NCI-H1092 (cell line): ENCODE data around the gene VGLL3.

Source experiments
- DNase-seq: peaks from one replicate; lab custom pipeline; 2025; lab: John Stamatoyannopoulos, UW

The VGLL3 gene

GRCh38 chr3:86950717-86951116 is 40.2 kb downstream of the VGLL3 start:
- no peak for DNase-seq

- no peak for DNase-seq
Observed at GRCh38 chr3:86949850-86950249, 41.1 kb downstream of the VGLL3 start.

DNA sequence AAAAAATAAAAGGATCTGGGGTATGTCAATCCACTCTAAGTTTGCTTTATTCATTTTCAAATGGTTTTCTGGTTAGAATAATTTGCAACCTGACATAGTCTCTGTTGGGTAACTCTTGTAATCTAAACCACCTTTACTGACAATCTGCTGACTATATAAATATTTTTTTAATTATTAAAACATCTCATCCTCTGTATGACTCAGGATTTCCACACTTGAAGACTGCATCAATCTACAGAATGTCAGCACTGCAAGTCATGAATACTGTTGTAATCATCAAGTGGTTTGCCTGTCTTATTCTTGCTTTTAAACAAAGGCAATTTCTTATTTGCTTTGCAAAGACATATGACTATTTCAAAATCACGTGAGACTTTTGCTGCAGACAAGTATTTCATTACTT is 42.1 kb downstream of the VGLL3 start:
- no peak for DNase-seq

DNA sequence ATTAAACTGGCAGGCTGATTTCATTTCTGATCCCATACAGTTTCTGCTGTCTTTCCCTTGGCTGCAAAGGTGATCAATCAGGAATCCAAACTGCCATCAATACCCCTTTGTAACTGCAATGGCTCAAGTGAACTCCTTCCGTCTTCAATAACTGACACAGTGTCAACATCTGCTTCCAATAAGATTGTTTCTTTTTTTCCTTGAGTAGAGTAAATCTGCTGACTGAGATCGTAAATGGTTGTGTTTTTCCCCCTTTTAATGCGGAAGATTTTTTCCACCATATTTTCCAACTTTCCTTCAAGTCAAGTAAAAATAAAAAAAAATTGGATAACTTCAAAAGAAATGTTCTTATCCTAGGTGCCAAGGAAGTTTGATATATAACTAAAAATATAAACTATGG is 48.7 kb downstream of the VGLL3 start:
- no peak for DNase-seq

- no peak for DNase-seq
Observed at GRCh38 chr3:86938416-86939105, 52.4 kb downstream of the VGLL3 start.

DNA sequence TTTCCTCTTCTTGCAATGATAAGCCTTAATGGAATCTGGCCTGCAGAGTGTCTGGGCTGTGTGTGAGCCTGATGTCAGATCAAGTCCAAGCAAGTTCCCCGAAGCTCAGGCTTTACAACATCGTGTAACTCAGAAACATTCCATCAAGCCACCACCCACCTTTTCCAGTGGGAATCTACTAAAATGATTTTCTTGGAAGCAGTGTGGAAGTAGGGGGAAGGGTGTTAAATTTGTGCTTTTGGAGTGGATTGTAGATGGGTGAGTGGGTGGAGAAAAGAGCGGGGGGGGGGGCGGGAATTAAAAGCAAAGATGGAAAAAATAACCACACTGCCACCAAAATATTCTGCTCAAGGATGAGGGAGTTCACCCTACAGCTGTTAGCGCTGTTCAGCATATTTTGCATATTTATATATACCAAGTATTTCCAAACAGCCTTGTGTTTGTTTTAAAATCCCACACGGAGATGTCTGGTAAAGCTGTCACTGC is 53.6 kb downstream of the VGLL3 start:
- DNase-seq, result no peak

GRCh38 chr3:86934851-86935250 is 56.1 kb downstream of the VGLL3 start:
- no peak for DNase-seq

GRCh38 chr3:86930831-86931230 is 60.1 kb downstream of the VGLL3 start:
- DNase-seq, result no peak

- DNase-seq, result no peak
Observed at GRCh38 chr3:86930181-86930580, 60.8 kb downstream of the VGLL3 start.

DNA sequence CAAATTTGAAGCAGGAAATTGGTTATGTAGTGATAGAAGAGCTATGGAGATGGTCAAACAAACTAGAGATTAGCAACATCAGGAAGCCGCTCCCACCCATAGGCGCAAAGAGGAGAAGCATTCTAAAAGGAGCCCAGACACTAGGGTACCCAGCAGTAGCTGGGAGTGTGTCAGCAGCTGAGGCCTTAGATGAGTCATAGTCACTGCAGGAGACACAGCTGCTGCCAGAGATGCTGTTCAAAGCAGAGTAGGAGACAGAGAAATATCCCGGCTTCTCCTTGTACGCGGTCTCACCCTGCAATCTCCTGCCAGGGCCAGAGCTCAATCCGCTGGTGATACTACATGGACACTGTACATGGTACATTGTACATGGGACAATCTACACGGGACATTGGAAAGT is 61.9 kb downstream of the VGLL3 start:
- no peak for DNase-seq

- DNase-seq, result no peak
Observed at GRCh38 chr3:86923071-86923491, 67.9 kb downstream of the VGLL3 start.

DNA sequence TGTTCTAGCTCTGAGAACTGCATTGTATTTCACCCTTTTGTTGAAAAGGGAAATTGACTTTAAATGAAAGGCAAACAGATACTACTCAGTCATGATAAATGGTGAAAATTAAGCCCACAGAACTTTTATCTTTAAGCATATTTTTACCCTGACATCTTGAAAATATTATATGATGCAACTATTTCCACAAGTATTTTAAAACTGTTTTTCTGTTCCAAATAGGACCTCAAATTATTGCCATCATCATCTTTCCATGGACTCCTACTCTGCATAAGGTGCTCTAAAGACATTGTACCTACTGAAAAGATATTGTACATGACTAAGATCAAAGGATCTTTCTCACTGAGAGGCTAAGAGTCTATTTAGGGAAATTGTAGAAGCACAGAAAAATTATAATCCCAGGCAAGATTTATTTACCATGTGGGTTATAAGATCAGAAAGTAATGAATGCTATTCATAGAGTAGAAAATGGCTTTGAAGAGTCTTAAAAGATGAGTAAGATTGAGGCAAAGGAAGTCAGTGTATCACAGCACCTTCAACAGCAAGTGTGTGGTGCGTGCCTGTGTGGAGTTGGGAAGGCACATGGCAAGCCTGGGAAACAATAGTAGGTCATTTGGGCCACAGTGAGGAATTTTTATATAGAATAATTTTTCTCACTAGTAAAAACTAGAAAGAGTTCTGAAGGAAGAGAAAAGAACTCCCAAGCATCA is 68.8 kb downstream of the VGLL3 start:
- no peak for DNase-seq

GRCh38 chr3:86914670-86915069 is 76.3 kb downstream of the VGLL3 start:
- no peak for DNase-seq

GRCh38 chr3:86913160-86913559 is 77.8 kb downstream of the VGLL3 start:
- no peak for DNase-seq

- no peak for DNase-seq
Observed at GRCh38 chr3:86895202-86895601, 95.7 kb downstream of the VGLL3 start.

- no peak for DNase-seq
Observed at GRCh38 chr3:86890741-86891396, 100.1 kb downstream of the VGLL3 start.
